T1000 (cell line): Measurements from ENCODE around the gene PDLIM5.

Experiments
- DNase-seq: peaks from one replicate; lab custom pipeline; 2025; ENCODE audit warnings: mixed read lengths; lab: John Stamatoyannopoulos, UW

The PDLIM5 gene

DNA sequence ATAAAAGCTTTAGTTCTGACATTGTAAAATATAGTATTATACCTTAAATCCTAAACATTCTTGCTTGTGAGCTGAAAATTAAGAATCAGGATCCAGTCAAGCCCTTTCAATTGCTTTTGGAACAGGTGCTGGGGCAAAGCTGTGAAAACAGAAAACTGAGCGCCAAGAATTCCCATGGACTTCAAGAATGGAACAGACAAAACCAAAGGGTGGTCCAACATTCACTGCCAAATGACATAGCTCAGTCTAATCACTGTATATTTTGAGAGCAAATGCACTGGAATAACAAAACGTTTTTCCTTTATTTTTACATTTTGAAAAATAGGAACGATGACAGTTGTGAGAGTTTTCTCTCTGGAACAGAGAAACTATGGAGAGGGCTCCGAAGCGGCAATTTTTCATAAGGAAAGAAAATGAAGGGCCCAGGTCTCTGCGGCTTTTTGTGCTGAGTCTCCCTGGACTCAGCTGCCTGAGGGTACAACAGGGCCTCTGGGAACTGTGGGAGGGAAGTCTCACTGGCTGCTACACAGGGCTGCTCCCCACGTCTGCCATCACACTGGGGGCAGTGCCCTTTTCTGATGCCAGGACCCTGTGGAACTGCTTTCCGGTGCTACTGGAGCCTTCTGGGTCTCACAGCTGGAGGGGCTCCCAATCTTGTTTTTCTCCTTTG, 250.0 kb downstream of the PDLIM5 start:
- no peak for DNase-seq

DNA sequence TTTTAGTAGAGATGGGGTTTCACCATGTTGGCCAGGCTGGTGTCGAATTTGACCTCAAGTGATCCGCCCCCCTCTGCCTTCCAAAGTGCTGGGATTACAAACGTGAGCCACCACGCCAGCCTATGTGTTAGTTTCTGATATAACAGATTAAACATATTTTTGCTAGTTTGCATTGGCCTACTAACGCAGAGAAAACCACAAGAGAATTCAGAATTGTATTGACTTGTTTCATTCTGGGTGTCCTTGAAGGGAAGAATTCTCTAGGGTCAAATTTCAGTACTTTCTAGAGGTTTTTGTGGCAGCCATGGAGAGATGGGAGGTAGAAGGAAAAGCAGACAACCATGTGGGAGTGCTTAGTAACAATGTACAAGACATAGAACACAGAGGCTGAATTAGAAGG, 259.9 kb downstream of the PDLIM5 start:
- DNase-seq = no peak

DNA sequence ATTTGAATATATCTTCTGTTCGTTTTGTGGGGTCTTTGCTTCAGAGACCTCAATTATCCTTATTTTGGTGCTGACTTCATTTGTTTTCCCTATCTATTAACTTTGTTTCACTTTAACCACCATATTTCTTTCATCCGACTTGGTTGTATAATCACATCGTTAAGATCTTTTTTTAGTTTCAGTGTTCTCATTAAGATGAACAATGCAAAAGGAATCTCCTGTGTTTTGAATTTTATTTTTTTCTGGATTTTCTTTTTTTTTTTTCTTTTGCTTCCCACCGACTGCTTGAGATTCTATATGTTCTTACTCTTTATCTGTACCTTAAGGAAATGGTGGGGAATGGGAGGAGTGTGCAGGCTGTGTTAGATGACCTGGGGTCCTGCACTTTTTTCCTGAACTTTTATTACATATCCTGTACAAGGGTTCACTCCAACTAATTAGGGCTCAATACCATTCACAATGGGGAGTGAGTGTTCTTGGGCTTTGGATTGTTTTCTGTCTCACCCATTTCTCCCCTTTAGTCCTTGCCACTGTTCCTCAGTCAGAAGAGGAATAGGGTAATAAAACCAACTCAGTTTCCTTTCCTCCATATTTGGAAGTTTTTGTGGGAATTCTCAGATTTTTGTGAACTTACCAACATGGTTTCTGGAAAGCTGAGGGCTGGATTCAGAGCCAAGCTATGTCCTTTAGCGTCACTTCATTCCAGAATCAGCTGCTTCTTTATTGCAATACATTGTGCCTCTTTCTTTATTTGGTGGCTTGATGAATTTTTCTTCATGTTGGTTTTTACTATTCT, 262.8 kb downstream of the PDLIM5 start:
- DNase-seq = no peak

DNA sequence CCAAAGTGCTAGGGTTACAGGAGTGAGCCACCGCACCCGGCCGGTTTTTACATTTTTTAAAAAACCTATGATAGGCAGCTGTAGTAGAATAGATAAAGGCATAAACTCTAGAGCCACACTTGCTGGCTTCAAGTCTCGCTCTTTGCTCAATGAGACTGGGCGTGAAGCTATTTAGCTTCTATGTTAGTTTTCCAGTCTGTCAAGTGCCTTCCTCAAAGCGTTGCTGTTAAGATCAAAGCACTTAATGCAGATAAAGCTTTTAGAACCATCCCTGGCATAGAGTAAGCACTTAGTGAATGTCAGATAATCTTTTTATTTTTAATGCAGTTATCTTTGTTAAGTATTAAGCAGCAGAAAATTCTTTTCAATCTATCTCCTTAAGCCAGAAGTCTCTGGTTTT, 264.0 kb downstream of the PDLIM5 start:
- no peak for DNase-seq
